WTC11 (cell line): ENCODE results near the gene SMOC1. TPM values are rescaled to one million over a fixed set of nuclear protein-coding genes. Genes with fewer than 3 reads are reported as not detected.

Source experiments
- ATAC-seq: fragments of 200-7000 bp; cut with Tn5 transposase; 2 replicates; pipeline ENCODE4 v1.10.0; 2021; ENCODE audit warnings: mild to moderate bottlenecking, moderate library complexity
- CTCF ChIA-PET: fragments of 300-600 bp; sonication (Branson Sonifier 250); formaldehyde crosslinking; loops from one replicate; lab custom pipeline; 2021; ENCODE audit warnings: antibody characterized with exemption; lab: Charles Lee
- POLR2A ChIA-PET: fragments of 350-600 bp; sonication (Branson Sonifier 250); formaldehyde crosslinking; loops from one replicate; lab custom pipeline; 2021; ENCODE audit warnings: antibody characterized with exemption; lab: Charles Lee
- DNase-seq: peaks from one replicate; pipeline ENCODE4 v3.0.0; 2021; ENCODE audit warnings: low spot score
- H3K27ac Mint-ChIP-seq: 2 replicates; pipeline ENCODE4 v1.8.0; 2021; ENCODE audit warnings: mixed read lengths
- H3K27me3 Mint-ChIP-seq: 2 replicates; pipeline ENCODE4 v1.8.0; 2021; ENCODE audit warnings: low read depth, mild to moderate bottlenecking, moderate library complexity, mixed read lengths
- H3K36me3 Mint-ChIP-seq: 2 replicates; pipeline ENCODE4 v1.8.0; 2021; ENCODE audit warnings: mixed read lengths
- H3K4me1 Mint-ChIP-seq: 2 replicates; pipeline ENCODE4 v1.8.0; 2022; ENCODE audit warnings: mixed read lengths
- H3K4me3 Mint-ChIP-seq: 2 replicates; pipeline ENCODE4 v1.8.0; 2021; ENCODE audit warnings: mild to moderate bottlenecking, moderate library complexity, mixed read lengths
- H3K9me3 Mint-ChIP-seq: 2 replicates; pipeline ENCODE4 v1.8.0; 2021; ENCODE audit warnings: mixed read lengths
- ATF3 ChIP-seq: sonication (generic); formaldehyde crosslinking; conservative IDR thresholded peaks from 2 replicates; pipeline ENCODE4 v1.8.1; 2022; ENCODE audit warnings: mild to moderate bottlenecking, missing genetic modification reagents
- CTCF ChIP-seq: fragments of 200-600 bp; IDR thresholded peaks from 2 replicates; pipeline ENCODE4 v1.8.0; 2022; ENCODE audit warnings: antibody characterized with exemption
- E2F4 ChIP-seq: sonication (generic); formaldehyde crosslinking; IDR thresholded peaks from 2 replicates; pipeline ENCODE4 v1.8.1; 2022; ENCODE audit warnings: low read depth, mild to moderate bottlenecking, moderate library complexity, missing genetic modification reagents, borderline replicate concordance
- ELF4 ChIP-seq: sonication (generic); formaldehyde crosslinking; IDR thresholded peaks from 2 replicates; pipeline ENCODE4 v1.8.1; 2022; ENCODE audit warnings: low read depth, mild to moderate bottlenecking, moderate library complexity, missing genetic modification reagents
- EMX1 ChIP-seq: fragments of 250-450 bp; sonication (Bioruptor Pico); IDR thresholded peaks from 2 replicates; pipeline ENCODE4 v1.8.0; 2021; ENCODE audit warnings: mild to moderate bottlenecking
- ERG ChIP-seq: fragments of 250-450 bp; sonication (Bioruptor Pico); IDR thresholded peaks from 2 replicates; pipeline ENCODE4 v1.8.0; 2021; ENCODE audit warnings: mild to moderate bottlenecking
- ESRRA ChIP-seq: sonication (generic); formaldehyde crosslinking; IDR thresholded peaks from 2 replicates; pipeline ENCODE4 v1.8.1; 2022; ENCODE audit warnings: mild to moderate bottlenecking, missing genetic modification reagents, borderline replicate concordance
- FOXP4 ChIP-seq: sonication (generic); formaldehyde crosslinking; IDR thresholded peaks from 2 replicates; pipeline ENCODE4 v1.8.0; 2022; ENCODE audit warnings: mild to moderate bottlenecking, missing genetic modification reagents
- GRHL2 ChIP-seq: fragments of 250-450 bp; sonication (Bioruptor Pico); IDR thresholded peaks from 2 replicates; pipeline ENCODE4 v1.8.0; 2022; ENCODE audit warnings: mild to moderate bottlenecking, moderate library complexity; ENCODE audit not compliant: insufficient replicate concordance, severe bottlenecking
- IRF2 ChIP-seq: sonication (generic); formaldehyde crosslinking; IDR thresholded peaks from 2 replicates; pipeline ENCODE4 v1.8.0; 2022; ENCODE audit warnings: low read depth, missing genetic modification reagents, borderline replicate concordance
- KAT7 ChIP-seq: sonication (generic); formaldehyde crosslinking; IDR thresholded peaks from 2 replicates; pipeline ENCODE4 v1.8.1; 2023; ENCODE audit warnings: missing genetic modification reagents, mild to moderate bottlenecking, borderline replicate concordance
- NFE2L1 ChIP-seq: sonication (generic); formaldehyde crosslinking; IDR thresholded peaks from 2 replicates; pipeline ENCODE4 v1.8.1; 2023; ENCODE audit warnings: missing genetic modification reagents
- OVOL2 ChIP-seq: fragments of 250-450 bp; sonication (Bioruptor Pico); IDR thresholded peaks from 2 replicates; pipeline ENCODE4 v1.9.0; 2021; ENCODE audit warnings: mild to moderate bottlenecking, borderline replicate concordance
- SMAD3 ChIP-seq: sonication (generic); formaldehyde crosslinking; IDR thresholded peaks from 2 replicates; pipeline ENCODE4 v1.8.0; 2022; ENCODE audit warnings: missing genetic modification reagents, mild to moderate bottlenecking, borderline replicate concordance
- SMAD4 ChIP-seq: sonication (generic); formaldehyde crosslinking; IDR thresholded peaks from 2 replicates; pipeline ENCODE4 v1.8.0; 2022; ENCODE audit warnings: mild to moderate bottlenecking, missing genetic modification reagents
- ZNF219 ChIP-seq: sonication (generic); formaldehyde crosslinking; IDR thresholded peaks from 2 replicates; pipeline ENCODE4 v1.8.0; 2023; ENCODE audit warnings: missing genetic modification reagents, mild to moderate bottlenecking, borderline replicate concordance
- ZNF232 ChIP-seq: sonication (generic); formaldehyde crosslinking; IDR thresholded peaks from 2 replicates; pipeline ENCODE4 v1.8.0; 2022; ENCODE audit warnings: mild to moderate bottlenecking, missing genetic modification reagents
- ZNF396 ChIP-seq: fragments of 250-450 bp; sonication (Bioruptor Pico); IDR thresholded peaks from 2 replicates; pipeline ENCODE4 v1.8.0; 2021; ENCODE audit warnings: mild to moderate bottlenecking, moderate library complexity, borderline replicate concordance
- total RNA-seq: library from RNA; stranded (reverse); gene quantifications from 3 replicates; pipeline ENCODE4 v1.2.3, GENCODE V29; 2021

The SMOC1 gene
- total RNA-seq, 1 experiment from 2014 or later, result 1.1 TPM

GRCh38 chr14:69993326-69993725 lies 114.1 kb downstream of the SMOC1 start (continued):
- TF ChIP-seq ZNF396 (CRISPR knock-in tag) (no peak), EMX1 (no peak), SMAD3 (no peak), OVOL2 (CRISPR knock-in tag) (no peak)

- H3K27me3 Mint-ChIP-seq, result no peaks in the 10 kb centered on the region
- H3K4me1 Mint-ChIP-seq, result peaks cover 10% of the 10 kb centered on the region
- no peak overlapping the region for H3K27ac Mint-ChIP-seq
- TF ChIP-seq SMAD4 (CRISPR knock-in tag) (no peak), GRHL2 (no peak), FOXP4 (CRISPR knock-in tag) (no peak)
- TF ChIP-seq, all 79 proteins: peak for 0
- Mint-ChIP-seq H3K9me3 (peaks cover 4% of the 10 kb centered on the region; the same call in 1 of the 2 replicates), H3K4me3 (no peak overlapping the region), H3K36me3 (no peaks in the 10 kb centered on the region)
- ATAC-seq, result no peak
- CTCF ChIA-PET, result no interaction called here
- no peak for DNase-seq
- POLR2A ChIA-PET, result no interaction called here
Measured at GRCh38 chr14:69994002-69994401, 114.8 kb downstream of the SMOC1 start.

GRCh38 chr14:69996216-69996615 lies 117.0 kb downstream of the SMOC1 start:
- H3K4me3 Mint-ChIP-seq, result no peak overlapping the region
- H3K36me3 Mint-ChIP-seq, result no peaks in the 10 kb centered on the region
- ChIA-PET CTCF (interaction anchor here (1.1 to 2.3 kb wide), 2 partner anchors 17 to 32 kb away, joined by 3 to 7 read pairs; no protein-coding TSS in a partner anchor), POLR2A (no interaction called here)
- DNase-seq (no peak), ATAC-seq (no peak)
- no peaks in the 10 kb centered on the region for H3K27me3 Mint-ChIP-seq
- TF ChIP-seq ZNF232 (CRISPR knock-in tag) (no peak), ESRRA (no peak), NFE2L1 (CRISPR knock-in tag) (no peak), KAT7 (CRISPR knock-in tag) (no peak), ATF3 (CRISPR knock-in tag) (no peak), CTCF (no peak), ERG (no peak), IRF2 (CRISPR knock-in tag) (no peak), ZNF219 (no peak), E2F4 (no peak), ELF4 (CRISPR knock-in tag) (no peak)
- H3K9me3 Mint-ChIP-seq, result peaks cover 4% of the 10 kb centered on the region; the same call in 1 of the 2 replicates
- peaks cover 12% of the 10 kb centered on the region for H3K4me1 Mint-ChIP-seq
- no peak overlapping the region for H3K27ac Mint-ChIP-seq
